GM12801 (cell line): Measurements from ENCODE around the gene CGREF1.

Experiments used
- CTCF ChIP-seq: IDR thresholded peaks from one replicate; pipeline ENCODE4 v1.5.1; 2011; ENCODE audit warnings: control low read depth; ENCODE audit not compliant: insufficient read length; ENCODE audit errors: extremely low read depth

CGREF1 gene

GRCh38 chr2:27069961-27070618, 48.8 kb downstream of the CGREF1 start:
- TF ChIP-seq CTCF = no peak

- TF ChIP-seq CTCF = no peak
Observed at GRCh38 chr2:27069436-27069835, 49.5 kb downstream of the CGREF1 start.

- no peak for TF ChIP-seq CTCF
Observed at GRCh38 chr2:27067385-27067784, 51.5 kb downstream of the CGREF1 start.

- TF ChIP-seq CTCF = no peak
Observed at GRCh38 chr2:27065128-27065527, 53.8 kb downstream of the CGREF1 start.

GRCh38 chr2:27060323-27060722, 58.6 kb downstream of the CGREF1 start:
- TF ChIP-seq CTCF = no peak

GRCh38 chr2:27059141-27059820, 59.6 kb downstream of the CGREF1 start:
- TF ChIP-seq CTCF = no peak

GRCh38 chr2:27058210-27058609, 60.7 kb downstream of the CGREF1 start:
- TF ChIP-seq CTCF = no peak
